GM20000 (cell line): ENCODE results near the gene FMNL2.

Source experiments
- DNase-seq: peaks from one replicate; pipeline ENCODE4 v3.0.0; 2012; ENCODE audit warnings: low spot score
- TF ChIP-seq, protein P1 (sequence below): IDR thresholded peaks from 2 replicates; pipeline ENCODE4 v1.5.1; 2012; ENCODE audit warnings: mild to moderate bottlenecking, control low read depth; ENCODE audit errors: extremely low read depth, missing control alignments

FMNL2 gene

DNA sequence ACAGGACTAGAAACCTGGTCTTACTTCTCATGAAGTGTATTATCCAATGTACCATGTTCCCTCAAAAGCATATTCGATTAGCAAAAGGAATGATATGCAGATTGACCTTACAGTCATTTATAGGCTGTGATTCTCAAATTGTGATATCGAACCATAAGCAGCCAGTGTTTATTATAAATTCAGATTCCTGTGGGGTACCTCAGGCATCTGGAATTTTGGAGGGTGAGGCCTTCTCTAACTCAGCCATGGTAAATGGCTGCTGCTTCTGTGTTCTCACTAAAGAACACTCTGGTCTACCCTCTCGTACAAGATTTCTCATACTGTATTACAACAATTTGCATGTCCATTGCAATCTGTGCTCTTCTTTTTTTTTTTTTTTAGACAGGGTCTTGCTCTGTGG lies 297.8 kb downstream of the FMNL2 start:
- no peak for DNase-seq
- TF ChIP-seq, protein P1, sequence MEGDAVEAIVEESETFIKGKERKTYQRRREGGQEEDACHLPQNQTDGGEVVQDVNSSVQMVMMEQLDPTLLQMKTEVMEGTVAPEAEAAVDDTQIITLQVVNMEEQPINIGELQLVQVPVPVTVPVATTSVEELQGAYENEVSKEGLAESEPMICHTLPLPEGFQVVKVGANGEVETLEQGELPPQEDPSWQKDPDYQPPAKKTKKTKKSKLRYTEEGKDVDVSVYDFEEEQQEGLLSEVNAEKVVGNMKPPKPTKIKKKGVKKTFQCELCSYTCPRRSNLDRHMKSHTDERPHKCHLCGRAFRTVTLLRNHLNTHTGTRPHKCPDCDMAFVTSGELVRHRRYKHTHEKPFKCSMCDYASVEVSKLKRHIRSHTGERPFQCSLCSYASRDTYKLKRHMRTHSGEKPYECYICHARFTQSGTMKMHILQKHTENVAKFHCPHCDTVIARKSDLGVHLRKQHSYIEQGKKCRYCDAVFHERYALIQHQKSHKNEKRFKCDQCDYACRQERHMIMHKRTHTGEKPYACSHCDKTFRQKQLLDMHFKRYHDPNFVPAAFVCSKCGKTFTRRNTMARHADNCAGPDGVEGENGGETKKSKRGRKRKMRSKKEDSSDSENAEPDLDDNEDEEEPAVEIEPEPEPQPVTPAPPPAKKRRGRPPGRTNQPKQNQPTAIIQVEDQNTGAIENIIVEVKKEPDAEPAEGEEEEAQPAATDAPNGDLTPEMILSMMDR, result no peak

- TF ChIP-seq, protein P1, result peak; percentile 49
- DNase-seq, result peak; percentile 70
Measured at GRCh38 chr2:152635635-152636298, 300.8 kb downstream of the FMNL2 start.

- DNase-seq, result no peak
- TF ChIP-seq, protein P1, result no peak
Measured at GRCh38 chr2:152637251-152637650, 302.3 kb downstream of the FMNL2 start.

- TF ChIP-seq, protein P1, result no peak
- no peak for DNase-seq
Measured at GRCh38 chr2:152638056-152638455, 303.1 kb downstream of the FMNL2 start.

DNA sequence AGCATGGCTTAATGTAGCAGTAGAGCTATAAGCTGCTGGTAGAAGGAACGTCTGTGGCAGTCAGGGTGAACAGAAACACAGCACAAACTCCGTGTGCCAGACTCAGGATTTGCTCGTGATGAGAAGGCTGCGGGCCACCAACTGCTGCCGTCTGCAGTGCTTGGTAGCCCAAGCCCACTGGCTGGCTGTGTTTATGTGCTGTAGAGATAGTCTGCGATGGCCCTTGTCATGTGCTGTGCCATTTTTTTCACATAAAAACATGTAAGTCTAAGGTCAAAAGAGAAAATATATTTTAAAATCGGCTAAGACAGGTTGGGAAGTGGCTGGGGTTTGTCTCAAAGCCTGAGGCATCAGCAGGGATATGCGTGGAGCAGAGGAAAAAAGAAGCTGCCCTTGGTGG lies 303.6 kb downstream of the FMNL2 start:
- DNase-seq, result no peak
- TF ChIP-seq, protein P1, result no peak

DNA sequence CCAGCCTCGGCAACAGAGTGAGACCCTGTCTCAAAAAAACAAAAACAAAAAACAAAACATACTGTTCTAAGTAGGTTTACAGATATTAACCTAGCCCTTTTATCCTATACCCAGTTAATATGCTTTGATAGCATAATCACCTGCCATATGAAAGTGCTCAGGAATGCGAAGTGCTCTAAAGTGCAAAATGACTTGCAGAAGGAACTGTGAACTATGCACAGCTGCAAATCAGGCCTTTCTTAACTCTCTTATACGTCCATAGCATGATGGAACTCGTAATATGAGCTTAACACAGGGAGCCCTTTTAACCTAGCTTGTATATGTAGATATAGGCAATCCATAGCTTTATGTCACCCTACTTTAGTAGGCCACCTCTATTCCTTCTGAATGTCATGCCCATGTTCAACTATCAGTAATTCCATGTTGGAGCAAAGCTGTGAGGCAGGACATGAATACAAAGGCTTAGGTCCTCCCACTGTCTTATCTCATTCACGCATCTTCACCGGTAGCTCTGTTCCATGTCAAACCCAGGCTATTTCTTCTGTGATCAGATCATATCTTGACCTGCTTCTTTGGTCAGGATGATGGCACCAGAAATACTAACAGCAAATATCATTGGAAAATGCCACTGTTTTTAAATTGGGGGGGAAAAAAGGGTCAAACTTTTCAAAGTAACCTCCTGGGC lies 309.4 kb downstream of the FMNL2 start:
- no peak for DNase-seq
- TF ChIP-seq, protein P1, result no peak

- TF ChIP-seq, protein P1, result no peak
- no peak for DNase-seq
Measured at GRCh38 chr2:152646264-152646663, 311.3 kb downstream of the FMNL2 start.
